Measurements from ENCODE around the gene UGT1A6. TPM values are rescaled to one million over a fixed set of nuclear protein-coding genes. Genes with fewer than 3 reads are reported as not detected.
"Not testable (repeated sequence)": the region's sequence is repeated elsewhere in the genome, so short reads cannot be mapped to it uniquely, and the experiment has no call there.

UGT1A6 gene
- total RNA-seq = not detected in 2 replicates
- long read RNA-seq = 0 reads

- no peaks in the 10 kb centered on the region for H3K4me1 Mint-ChIP-seq
- no peak for DNase-seq (ENCODE audit: low read depth, low spot score)
- peak within 1 kb of the TSS; percentile 63 for H3K27ac Mint-ChIP-seq (ENCODE audit: unreplicated experiment)
- no peaks in the 10 kb centered on the region for H3K27me3 Mint-ChIP-seq (ENCODE audit: low read depth)
- no peak for TF ChIP-seq CTCF (conservative IDR thresholded peaks at IDR 0.05)
- H3K9me3 Mint-ChIP-seq = peaks cover 4% of the 10 kb centered on the region
- no peaks in the 10 kb centered on the region for H3K36me3 Mint-ChIP-seq (ENCODE audit: low read depth)
- H3K4me3 Mint-ChIP-seq = no peak within 1 kb of the TSS
Observed at GRCh38 chr2:233692648-233693047, at the start of gene UGT1A6. Gene UGT1A6 (plus strand): TSS chr2:233692890. CDS start chr2:233693005, 115 bp downstream.

- Mint-ChIP-seq H3K4me1 (no peaks in the 10 kb centered on the region), H3K27me3 (ENCODE audit: low read depth) (peaks cover 7% of the 10 kb centered on the region), H3K27ac (ENCODE audit: unreplicated experiment) (no peak overlapping the region), H3K9me3 (peaks cover 24% of the 10 kb centered on the region), H3K36me3 (ENCODE audit: low read depth) (peaks cover 9% of the 10 kb centered on the region), H3K4me3 (no peak overlapping the region)
- no peak for DNase-seq (ENCODE audit: low read depth, low spot score)
- peak; percentile 14 for TF ChIP-seq CTCF (conservative IDR thresholded peaks at IDR 0.05)
Observed at GRCh38 chr2:233643128-233643527, 49.6 kb upstream of the UGT1A6 start.

- H3K9me3 Mint-ChIP-seq = peaks cover 24% of the 10 kb centered on the region
- H3K4me1 Mint-ChIP-seq; H3K27ac Mint-ChIP-seq (ENCODE audit: unreplicated experiment); DNase-seq (ENCODE audit: low read depth, low spot score); H3K4me3 Mint-ChIP-seq; H3K36me3 Mint-ChIP-seq (ENCODE audit: low read depth); H3K27me3 Mint-ChIP-seq (ENCODE audit: low read depth): not testable (repeated sequence)
Observed at GRCh38 chr2:233646033-233646432, 46.7 kb upstream of the UGT1A6 start.

GRCh38 chr2:233650981-233651380 lies 41.7 kb upstream of the UGT1A6 start:
- Mint-ChIP-seq H3K27ac (ENCODE audit: unreplicated experiment) (no peak overlapping the region), H3K4me3 (no peak overlapping the region), H3K4me1 (no peaks in the 10 kb centered on the region), H3K27me3 (ENCODE audit: low read depth) (no peaks in the 10 kb centered on the region), H3K36me3 (ENCODE audit: low read depth) (peaks cover 9% of the 10 kb centered on the region), H3K9me3 (peaks cover 14% of the 10 kb centered on the region)
- no peak for DNase-seq (ENCODE audit: low read depth, low spot score)
- no peak for TF ChIP-seq CTCF (conservative IDR thresholded peaks at IDR 0.05)

GRCh38 chr2:233651430-233651829 lies 41.3 kb upstream of the UGT1A6 start:
- H3K4me3 Mint-ChIP-seq = no peak overlapping the region
- DNase-seq (ENCODE audit: low read depth, low spot score) = no peak
- H3K4me1 Mint-ChIP-seq = no peaks in the 10 kb centered on the region

GRCh38 chr2:233654501-233654900 lies 38.2 kb upstream of the UGT1A6 start:
- Mint-ChIP-seq H3K27ac (ENCODE audit: unreplicated experiment) (no peak overlapping the region), H3K4me3 (no peak overlapping the region), H3K9me3 (no peaks in the 10 kb centered on the region), H3K4me1 (no peaks in the 10 kb centered on the region), H3K36me3 (ENCODE audit: low read depth) (no peaks in the 10 kb centered on the region), H3K27me3 (ENCODE audit: low read depth) (peaks cover 5% of the 10 kb centered on the region)
- no peak for DNase-seq (ENCODE audit: low read depth, low spot score)
- no peak for TF ChIP-seq CTCF (conservative IDR thresholded peaks at IDR 0.05)

More at GRCh38 chr2:233651430-233651829, 41.3 kb upstream of the UGT1A6 start:
- Mint-ChIP-seq H3K27me3 (ENCODE audit: low read depth) (no peaks in the 10 kb centered on the region), H3K9me3 (peaks cover 13% of the 10 kb centered on the region), H3K27ac (ENCODE audit: unreplicated experiment) (no peak overlapping the region), H3K36me3 (ENCODE audit: low read depth) (peaks cover 8% of the 10 kb centered on the region)
- no peak for TF ChIP-seq CTCF (conservative IDR thresholded peaks at IDR 0.05)

All from neural crest cell (in vitro differentiated cells).